HPDE6-E6E7 (cell line): Measurements from ENCODE around the gene SLC10A7.

Experiments
- DNase-seq: peaks from one replicate; pipeline ENCODE4 v3.0.0; 2011; ENCODE audit warnings: missing footprints; ENCODE audit errors: extremely low spot score

Gene SLC10A7

DNA sequence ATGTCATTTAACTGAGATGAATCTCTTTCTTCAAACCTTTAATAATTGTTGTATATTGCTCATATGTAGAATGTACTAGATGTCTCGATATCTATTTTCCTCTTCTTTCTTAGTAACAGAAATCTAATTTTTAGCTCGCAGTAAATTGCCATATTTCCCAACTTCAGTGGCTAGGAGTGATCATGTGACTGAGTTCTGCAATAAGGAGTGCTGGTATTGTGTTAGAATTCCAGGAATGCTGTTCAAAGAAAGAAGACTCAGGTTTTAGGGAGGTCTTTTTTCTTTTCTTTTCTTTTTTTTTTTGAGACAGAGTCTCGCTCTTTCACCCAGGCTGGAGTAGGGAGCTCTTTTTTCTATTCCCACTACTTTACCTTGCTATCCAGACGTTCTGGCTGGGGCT lies 81.7 kb downstream of the SLC10A7 start:
- no peak for DNase-seq

DNA sequence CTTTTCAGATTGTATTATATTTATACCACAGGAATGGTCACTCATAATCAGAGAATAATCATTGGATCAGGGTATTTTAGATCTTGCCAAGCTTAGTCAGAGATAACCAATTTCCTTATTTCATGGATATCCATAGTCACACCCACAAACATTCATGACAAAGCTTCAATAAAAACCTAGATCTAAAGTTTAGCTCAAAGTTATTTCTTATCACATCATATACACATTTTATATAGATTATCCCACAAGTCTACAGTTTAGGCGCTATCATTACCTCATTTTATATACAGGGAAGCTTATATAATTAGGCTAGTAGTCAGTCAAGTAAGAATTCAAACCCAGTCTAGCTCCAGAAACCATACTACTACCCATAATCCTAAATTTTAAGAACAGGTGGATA lies 82.3 kb downstream of the SLC10A7 start:
- no peak for DNase-seq

- no peak for DNase-seq
These were observed 84.0 kb downstream of the SLC10A7 start for GRCh38 chr4:146437778-146438177.

DNA sequence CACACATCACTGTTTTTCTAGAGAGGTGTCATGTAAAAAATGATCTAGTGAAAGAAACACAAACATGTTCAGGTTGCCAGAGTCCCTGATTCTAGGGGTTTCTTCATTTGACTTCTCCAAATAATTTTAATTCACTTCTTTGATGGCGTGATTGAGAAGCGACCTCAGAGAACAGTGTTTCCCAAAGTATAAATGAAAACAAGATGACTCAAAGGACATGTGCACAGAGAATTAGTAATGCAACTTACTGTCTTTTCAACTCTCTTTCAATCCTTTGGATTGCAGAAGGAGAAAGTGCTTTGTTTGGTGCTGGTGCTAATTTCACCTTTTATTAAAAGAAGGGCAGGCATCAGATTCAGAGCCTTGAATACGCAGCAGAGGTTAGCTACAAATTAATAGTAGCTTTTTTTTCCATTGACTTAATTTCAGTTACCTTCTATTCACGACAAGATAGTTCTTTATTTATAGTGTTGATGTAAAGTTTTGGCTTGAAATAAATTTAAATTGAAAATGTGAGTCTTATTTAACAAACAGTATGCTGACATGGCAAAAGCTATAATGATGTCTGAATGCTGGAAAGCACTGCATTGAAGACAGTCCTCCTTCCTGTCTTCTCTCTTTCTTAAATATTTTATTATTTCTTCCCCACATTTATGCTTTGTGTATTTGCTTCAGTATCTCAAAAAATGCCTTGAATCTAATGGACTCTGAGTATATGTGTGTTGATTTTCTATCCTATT lies 85.1 kb downstream of the SLC10A7 start:
- DNase-seq = no peak

DNA sequence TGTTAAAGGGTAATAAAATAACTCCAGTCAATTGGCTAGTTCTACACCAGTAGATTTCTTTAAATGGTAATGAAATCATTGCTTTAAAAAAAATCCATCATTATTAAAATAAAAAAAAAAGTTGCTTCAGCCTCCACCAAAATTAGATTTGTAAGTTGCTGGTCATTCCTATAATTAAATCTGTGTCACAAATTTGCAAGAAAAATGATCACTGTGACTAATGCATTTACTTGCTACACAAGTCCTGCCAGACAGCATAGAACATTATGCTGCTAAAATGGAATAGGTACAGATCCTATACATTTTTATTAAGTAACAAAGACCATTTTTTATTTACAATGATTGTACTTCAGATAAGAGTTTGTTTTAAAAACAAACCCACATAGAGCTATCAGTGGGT lies 85.8 kb downstream of the SLC10A7 start:
- DNase-seq = no peak

DNA sequence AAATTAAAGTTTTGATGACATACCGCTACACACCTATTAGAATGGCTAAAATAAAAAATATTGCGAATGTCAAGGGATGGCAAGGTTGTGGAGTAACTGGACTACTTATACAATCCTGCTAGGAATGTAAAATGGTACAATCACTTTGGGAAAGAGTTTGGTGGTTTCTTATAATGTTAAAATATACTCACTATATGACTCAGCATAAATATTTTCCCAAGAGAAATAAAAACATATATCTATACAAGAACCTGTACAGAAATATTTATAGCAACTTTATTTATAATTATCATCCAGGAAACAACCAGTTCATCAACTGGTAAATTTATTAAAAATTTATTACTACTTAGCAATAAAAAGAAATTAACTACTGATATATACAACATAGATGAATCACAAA lies 89.7 kb downstream of the SLC10A7 start:
- DNase-seq = no peak

DNA sequence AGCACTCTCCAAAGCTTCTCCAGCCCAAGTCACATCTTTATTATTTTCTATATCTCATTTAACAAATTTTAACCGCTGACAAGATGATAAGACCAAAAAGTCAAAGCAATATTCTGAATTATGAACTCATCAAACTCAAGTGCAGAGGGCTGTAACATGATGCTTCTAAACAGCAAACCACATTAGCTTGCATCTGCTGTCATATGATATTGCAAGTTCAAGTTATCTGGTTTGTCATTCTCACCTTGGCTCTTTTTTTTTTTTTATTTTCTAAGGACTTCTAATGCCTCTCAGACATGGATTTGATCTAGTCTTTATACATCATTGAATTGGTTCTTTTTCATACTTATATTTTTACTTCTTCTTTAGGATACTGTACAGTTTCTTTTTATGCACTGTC lies 93.4 kb downstream of the SLC10A7 start:
- DNase-seq = no peak

- no peak for DNase-seq
These were observed 103.9 kb downstream of the SLC10A7 start for GRCh38 chr4:146417822-146418221.

GRCh38 chr4:146415829-146416228 lies 105.9 kb downstream of the SLC10A7 start:
- DNase-seq = no peak

GRCh38 chr4:146407669-146408084 lies 114.1 kb downstream of the SLC10A7 start:
- DNase-seq = no peak

GRCh38 chr4:146407257-146407656 lies 114.5 kb downstream of the SLC10A7 start:
- DNase-seq = no peak

- DNase-seq = no peak
These were observed 120.5 kb downstream of the SLC10A7 start for GRCh38 chr4:146401274-146401673.

DNA sequence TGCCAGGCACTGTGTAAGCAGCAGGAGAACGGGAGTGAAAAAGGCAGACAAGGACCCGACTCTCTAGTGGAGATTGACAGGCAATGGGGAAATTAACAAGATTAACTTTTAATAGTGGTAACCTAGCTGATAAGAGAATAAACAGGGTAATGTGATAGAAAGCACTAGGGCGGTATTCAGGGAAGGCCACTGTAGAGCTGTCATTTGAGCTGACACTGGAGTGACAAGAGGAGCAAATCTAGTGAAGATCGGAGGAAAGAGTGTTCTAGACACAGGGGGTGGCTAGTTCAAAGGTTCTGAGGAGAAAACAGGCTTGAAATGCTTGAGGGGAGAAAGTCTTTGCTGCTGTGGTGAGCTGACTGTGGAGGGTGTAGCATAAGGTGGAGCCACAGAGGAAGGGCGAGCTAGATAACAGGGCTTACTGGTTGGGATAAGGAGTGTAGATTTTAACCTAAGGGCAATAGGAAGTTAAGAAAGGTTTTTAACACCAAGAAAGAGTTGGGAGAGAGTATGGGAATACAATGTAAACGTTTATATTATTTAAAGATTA lies 122.8 kb downstream of the SLC10A7 start:
- no peak for DNase-seq

- no peak for DNase-seq
These were observed 123.3 kb downstream of the SLC10A7 start for GRCh38 chr4:146398404-146398803.

DNA sequence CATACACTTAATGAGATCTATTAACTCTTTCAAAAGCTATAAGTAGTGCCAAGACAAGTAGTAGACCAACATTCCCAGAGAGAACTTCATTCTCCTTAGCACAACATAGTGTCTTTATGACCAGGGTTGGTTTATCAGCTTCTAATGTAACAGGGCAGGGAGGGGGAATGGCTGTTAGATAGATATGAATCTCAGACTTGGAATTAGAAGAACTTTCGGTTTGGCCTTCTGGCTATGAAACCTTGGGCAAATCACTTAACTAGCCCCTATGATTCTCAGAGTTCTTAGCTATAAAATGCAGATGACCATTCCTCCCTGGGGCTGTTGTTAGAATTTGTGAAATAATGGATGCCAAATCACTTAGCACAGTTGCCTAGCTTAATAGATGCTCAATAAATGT lies 132.2 kb downstream of the SLC10A7 start:
- no peak for DNase-seq

DNA sequence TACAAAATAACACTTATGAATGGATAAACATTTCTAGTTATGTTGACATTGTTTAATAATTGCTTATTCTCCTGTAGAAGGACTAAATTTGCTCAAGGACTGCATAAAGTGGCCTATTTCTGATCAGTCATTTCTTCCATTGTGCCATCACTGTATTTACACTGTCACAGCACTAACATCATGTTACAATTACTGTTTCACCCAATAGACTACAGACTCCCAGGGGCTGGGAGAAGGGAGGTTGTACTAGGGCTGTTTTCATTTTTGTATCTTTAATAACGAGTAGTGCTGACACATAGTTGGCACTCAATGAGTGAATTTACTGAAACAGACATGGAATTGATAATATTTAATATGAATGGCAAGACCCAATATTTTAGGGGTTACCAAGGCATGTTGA lies 139.5 kb downstream of the SLC10A7 start:
- no peak for DNase-seq

DNA sequence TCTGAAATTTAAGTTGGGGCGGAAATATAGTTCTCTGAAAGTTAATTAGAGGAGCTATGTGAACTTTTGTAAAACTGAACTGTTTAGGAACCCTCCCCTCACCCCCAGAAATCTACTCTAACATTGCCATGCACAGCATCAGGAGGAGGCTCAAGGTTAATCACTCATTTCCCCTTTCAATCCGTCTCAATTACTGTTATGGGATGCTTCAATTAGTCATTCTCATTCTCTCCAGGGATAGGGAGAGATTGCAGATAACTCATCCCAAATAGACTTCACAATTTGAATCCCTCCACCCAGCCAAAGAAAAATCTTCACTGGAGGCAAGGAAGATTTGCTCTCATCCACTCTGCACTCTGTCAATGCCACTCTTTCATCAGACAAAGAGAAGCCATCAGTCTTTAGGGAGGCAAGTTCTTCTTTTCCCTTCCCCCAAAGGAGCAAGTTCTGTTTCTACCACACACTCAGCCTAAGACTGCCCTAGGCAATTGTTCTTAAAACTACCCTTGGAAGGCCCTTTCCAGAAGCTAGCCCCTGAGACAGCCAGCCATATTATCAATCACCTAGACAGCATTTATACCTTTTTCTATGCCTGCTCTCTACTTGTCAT lies 140.4 kb downstream of the SLC10A7 start:
- no peak for DNase-seq

DNA sequence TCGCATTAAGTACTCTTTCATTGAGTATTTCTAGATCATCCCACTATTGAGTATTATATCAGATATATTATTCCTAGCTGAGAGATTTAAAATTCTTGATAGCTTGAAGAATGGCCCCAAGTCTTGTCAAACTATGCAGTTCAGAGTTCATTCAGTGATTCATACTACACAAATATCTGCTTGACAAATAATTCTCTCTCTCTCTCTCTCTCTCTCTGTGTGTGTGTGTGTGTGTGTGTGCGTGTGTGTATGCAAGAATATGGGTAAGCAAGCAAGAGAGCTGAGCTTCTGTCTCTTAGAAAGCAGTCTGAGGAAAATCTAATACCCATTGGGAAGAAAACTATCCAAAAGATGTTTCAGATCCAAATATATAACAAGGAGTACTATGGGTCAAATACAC lies 142.0 kb downstream of the SLC10A7 start:
- no peak for DNase-seq

GRCh38 chr4:146371812-146372211 lies 149.9 kb downstream of the SLC10A7 start:
- DNase-seq = no peak

DNA sequence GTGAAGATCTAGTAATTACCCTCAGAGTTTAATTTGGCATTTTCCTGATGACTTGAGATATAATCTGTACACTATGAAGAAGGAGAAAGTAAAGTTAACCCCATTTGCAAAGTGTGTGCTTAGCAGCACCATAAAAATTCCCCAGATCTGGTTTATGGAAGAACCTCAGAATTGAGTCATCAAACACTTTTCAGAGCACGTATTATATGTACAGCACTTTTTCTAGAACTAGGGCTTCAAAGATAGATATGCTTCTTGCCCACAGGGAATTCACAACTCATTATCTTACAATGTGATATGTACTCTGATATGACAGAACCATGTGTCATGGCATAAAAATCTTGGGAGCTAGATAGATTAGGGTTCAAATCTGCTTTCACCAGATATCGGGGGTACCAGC lies 150.9 kb downstream of the SLC10A7 start:
- no peak for DNase-seq

GRCh38 chr4:146369446-146369845 lies 152.3 kb downstream of the SLC10A7 start:
- no peak for DNase-seq

- DNase-seq = no peak
These were observed 153.5 kb downstream of the SLC10A7 start for GRCh38 chr4:146368209-146368608.

DNA sequence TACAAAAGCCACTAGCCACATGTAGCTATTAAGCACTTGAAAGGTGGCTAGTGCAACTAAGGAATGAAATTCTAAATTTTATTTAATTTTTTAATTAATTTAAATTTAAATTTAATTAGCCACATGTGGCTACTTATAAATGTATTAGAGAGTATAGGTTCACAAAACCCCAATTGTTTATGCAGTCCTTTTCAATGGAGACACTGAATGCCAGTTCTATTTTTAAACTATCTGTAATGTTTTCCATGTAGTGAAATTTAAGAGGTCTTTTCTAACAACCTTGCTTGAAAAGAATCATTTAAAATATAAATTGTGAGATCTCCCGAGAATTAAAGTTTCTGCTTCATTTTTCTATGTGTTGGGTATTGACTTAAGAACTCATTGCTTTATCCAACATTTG lies 154.4 kb downstream of the SLC10A7 start:
- DNase-seq = no peak
